Upper lobe of right lung (tissue), 1 donor: ENCODE data around the gene TRIM47. TPM values are rescaled to one million over a fixed set of nuclear protein-coding genes. Genes with fewer than 3 reads are reported as not detected.
"Not testable (repeated sequence)": the region's sequence is repeated elsewhere in the genome, so short reads cannot be mapped to it uniquely, and the experiment has no call there.

ENCODE experiments used
- ATAC-seq: fragments of 200-7000 bp; cut with Tn5 transposase; one replicate; pipeline ENCODE4 v1.9.1; 2020; ENCODE audit warnings: mild to moderate bottlenecking, moderate library complexity
- DNase-seq: peaks from one replicate; pipeline ENCODE4 v3.0.0-alpha.2; 2020
- H3K27ac ChIP-seq: fragments of 200-600 bp; one replicate; pipeline ENCODE4 v1.8.0; 2022
- H3K27me3 ChIP-seq: fragments of 200-600 bp; one replicate; pipeline ENCODE4 v1.8.0; 2022; ENCODE audit warnings: mild to moderate bottlenecking
- H3K36me3 ChIP-seq: fragments of 200-600 bp; one replicate; pipeline ENCODE4 v1.8.0; 2022
- H3K4me1 ChIP-seq: fragments of 200-600 bp; one replicate; pipeline ENCODE4 v1.8.0; 2022
- H3K4me3 ChIP-seq: fragments of 200-600 bp; one replicate; pipeline ENCODE4 v1.8.0; 2022; ENCODE audit warnings: mild to moderate bottlenecking
- H3K9me3 ChIP-seq: fragments of 200-600 bp; one replicate; pipeline ENCODE4 v1.8.0; 2022
- intact Hi-C: fragments of 100-400 bp; cut with DNase I; formaldehyde crosslinking; loops from one replicate; pipeline ENCODE4 v1.11.0; 2022
- total RNA-seq: library from RNA; stranded (reverse); fragmentation: NEBNext Ultra II Directional; extraction: Animal tissue kit (Norgen Biotek cat#: 25700); gene quantifications from one replicate; pipeline ENCODE4 v1.2.1, GENCODE V29; 2021
- TF ChIP-seq, protein P1 (sequence below): fragments of 200-600 bp; IDR thresholded peaks from one replicate; pipeline ENCODE4 v1.8.0; 2022; ENCODE audit warnings: antibody characterized with exemption
- donor health status: DM: no; HTN: yes; CAD: no; lungs with severe emphysema.

The TRIM47 gene
- total RNA-seq, 1 donor from 2014 or later = 31.0 TPM

DNA sequence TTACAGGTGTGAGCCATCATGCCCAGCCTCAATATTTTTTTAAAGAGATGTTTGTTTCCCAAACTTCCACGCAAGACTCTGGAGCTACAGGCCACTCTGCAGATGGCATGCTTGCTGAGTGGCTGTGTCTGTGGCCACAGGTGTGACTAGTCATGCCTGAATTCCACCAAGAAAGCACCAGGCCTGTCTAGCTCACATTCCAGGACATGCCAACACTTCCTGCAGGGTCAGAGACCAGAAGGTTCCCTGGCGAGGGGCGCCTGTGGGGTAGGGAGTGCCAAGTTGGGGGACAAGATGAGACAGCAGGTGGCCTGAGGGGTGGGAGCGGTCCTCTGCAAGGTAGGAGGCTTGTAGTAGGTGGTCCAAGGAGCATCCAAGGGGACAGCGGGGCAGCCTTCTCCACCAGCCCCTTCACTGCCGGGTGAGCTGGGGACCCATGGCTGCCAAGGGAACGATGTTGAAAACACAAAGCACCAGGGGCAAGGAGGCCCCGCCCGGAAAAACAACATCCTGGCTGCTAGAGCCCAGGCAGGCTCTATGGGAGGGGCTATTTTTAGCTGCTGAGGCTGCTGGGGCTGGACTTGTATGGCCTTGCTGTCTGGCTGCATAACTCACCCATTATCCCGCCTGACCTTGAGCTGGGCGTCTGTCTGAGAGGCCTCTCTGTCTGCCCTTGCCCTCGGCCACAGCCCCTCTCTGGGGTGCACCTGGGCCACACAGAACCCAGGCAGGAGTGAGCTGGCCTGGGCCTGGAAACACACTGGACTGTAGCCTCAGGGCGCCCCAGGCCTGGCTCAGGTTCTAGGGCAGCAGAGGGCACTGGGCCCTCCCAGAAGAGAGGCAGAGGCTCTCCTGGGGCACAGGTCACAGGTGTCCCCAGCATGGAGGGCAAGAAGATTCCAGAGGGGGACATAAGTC, 5.7 kb downstream of the TRIM47 start:
- H3K9me3 ChIP-seq = no peaks in the 10 kb centered on the region
- TF ChIP-seq, protein P1, sequence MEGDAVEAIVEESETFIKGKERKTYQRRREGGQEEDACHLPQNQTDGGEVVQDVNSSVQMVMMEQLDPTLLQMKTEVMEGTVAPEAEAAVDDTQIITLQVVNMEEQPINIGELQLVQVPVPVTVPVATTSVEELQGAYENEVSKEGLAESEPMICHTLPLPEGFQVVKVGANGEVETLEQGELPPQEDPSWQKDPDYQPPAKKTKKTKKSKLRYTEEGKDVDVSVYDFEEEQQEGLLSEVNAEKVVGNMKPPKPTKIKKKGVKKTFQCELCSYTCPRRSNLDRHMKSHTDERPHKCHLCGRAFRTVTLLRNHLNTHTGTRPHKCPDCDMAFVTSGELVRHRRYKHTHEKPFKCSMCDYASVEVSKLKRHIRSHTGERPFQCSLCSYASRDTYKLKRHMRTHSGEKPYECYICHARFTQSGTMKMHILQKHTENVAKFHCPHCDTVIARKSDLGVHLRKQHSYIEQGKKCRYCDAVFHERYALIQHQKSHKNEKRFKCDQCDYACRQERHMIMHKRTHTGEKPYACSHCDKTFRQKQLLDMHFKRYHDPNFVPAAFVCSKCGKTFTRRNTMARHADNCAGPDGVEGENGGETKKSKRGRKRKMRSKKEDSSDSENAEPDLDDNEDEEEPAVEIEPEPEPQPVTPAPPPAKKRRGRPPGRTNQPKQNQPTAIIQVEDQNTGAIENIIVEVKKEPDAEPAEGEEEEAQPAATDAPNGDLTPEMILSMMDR = no peak
- no peak overlapping the region for H3K4me3 ChIP-seq
- H3K4me1 ChIP-seq = peaks cover 57% of the 10 kb centered on the region
- H3K36me3 ChIP-seq = peaks cover 22% of the 10 kb centered on the region
- intact Hi-C loops = no loop called here
- DNase-seq (peak; percentile 72), ATAC-seq (peak; percentile 48)
- H3K27me3 ChIP-seq = no peaks in the 10 kb centered on the region
- peak overlapping the region; percentile 92 for H3K27ac ChIP-seq

DNA sequence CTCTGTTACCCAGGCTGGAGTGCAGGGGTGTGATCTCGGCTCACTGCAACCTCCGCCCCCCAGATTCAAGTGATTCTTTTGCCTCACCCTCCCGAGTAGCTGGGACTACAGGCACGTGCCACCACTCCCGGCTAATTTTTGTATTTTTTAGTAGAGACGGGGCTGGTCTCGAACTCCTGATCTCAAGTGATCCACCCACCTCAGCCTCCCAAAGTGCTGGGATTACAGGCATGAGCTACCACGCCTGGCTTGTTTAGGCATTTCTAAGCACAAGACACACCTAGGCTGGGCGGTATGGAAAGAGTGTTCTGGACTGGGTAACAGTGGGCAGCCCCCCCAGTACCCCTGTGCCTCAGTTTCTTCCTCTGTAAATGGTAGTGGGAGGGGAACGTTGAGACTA, 8.2 kb downstream of the TRIM47 start:
- Histone ChIP-seq H3K27ac (peak overlapping the region; percentile 87), H3K4me1 (peaks cover 39% of the 10 kb centered on the region), H3K36me3 (peaks cover 15% of the 10 kb centered on the region)
- ATAC-seq, H3K4me3 ChIP-seq, H3K27me3 ChIP-seq, DNase-seq, H3K9me3 ChIP-seq, intact Hi-C loops: not testable (repeated sequence)

DNA sequence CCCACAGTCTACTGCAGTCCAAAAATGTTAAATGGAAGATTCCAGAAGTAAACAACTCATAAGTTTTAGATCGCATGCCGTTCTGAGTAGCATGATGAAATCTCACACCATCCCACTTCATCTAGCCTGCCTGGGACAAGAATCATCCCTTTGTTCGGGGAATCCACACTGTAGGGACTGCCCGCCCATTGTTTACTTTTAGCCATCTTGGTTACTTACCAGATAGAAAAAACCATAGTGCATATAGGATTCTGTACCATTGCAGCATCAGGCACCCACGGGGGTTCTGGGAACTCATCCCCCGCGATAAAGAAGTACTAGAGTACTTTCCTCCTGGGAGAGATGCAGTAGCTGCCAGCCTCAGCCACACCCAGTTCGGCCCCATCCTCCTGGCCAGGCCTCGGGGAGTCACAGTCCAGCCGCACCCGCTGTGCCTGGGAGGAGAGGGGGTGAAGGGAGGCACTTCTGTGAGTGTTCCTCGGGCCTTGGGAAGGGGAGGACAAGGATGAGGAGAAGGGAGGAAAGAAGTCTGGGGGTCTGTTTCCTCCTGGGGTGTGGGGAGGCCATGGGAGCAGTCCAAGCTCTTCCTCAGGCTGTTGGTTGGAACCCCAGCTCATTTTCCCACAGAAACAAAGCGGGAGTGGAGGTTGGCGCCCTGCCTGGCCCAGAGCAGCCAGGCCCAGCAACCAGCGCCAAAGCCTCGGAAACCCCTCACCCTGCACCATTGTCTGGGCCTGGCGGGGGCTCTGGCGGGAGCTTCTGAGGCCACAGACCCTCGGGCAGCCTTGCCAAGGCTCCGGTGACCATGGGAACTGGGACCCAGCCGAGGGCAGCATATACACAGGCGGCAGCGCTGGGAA, 8.9 kb downstream of the TRIM47 start:
- intact Hi-C loops = no loop called here
- ATAC-seq (peak; percentile 2), DNase-seq (no peak)
- peaks cover 43% of the 10 kb centered on the region for H3K4me1 ChIP-seq
- peak overlapping the region; percentile 87 for H3K27ac ChIP-seq
- H3K27me3 ChIP-seq = no peaks in the 10 kb centered on the region
- peaks cover 8% of the 10 kb centered on the region for H3K36me3 ChIP-seq
- TF ChIP-seq, protein P1 = no peak
- peak overlapping the region; percentile 19 for H3K4me3 ChIP-seq
- H3K9me3 ChIP-seq = no peaks in the 10 kb centered on the region

DNA sequence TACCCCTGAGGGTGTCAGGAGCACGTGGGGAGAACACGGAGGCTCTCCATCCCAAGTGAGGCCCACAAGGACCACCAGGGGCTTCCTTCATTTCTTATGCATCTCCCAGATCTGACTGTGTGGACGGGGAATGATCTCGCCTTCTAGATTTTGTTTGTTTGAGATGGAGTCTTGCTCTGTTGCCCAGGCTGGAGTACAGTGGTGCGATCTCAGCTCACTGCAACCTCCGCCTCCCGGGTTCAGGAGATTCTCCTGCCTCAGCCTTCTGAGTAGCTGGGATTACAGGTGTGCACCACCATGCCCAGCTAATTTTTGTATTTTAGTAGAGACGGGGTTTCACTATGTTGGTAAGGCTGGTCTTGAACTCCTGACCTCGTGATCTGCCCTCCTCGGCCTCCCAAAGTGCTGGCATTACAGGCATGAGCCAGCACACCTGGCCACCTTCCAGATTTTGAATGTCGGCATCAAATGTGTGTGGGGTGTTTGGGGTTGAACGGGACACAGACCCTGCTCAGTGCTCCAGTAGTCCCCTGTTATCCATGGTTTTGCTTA, 9.6 kb downstream of the TRIM47 start:
- H3K4me3 ChIP-seq, H3K9me3 ChIP-seq, ATAC-seq, H3K27me3 ChIP-seq, DNase-seq, intact Hi-C loops, H3K36me3 ChIP-seq: not testable (repeated sequence)
- Histone ChIP-seq H3K27ac (peak overlapping the region; percentile 87), H3K4me1 (peaks cover 44% of the 10 kb centered on the region)

DNA sequence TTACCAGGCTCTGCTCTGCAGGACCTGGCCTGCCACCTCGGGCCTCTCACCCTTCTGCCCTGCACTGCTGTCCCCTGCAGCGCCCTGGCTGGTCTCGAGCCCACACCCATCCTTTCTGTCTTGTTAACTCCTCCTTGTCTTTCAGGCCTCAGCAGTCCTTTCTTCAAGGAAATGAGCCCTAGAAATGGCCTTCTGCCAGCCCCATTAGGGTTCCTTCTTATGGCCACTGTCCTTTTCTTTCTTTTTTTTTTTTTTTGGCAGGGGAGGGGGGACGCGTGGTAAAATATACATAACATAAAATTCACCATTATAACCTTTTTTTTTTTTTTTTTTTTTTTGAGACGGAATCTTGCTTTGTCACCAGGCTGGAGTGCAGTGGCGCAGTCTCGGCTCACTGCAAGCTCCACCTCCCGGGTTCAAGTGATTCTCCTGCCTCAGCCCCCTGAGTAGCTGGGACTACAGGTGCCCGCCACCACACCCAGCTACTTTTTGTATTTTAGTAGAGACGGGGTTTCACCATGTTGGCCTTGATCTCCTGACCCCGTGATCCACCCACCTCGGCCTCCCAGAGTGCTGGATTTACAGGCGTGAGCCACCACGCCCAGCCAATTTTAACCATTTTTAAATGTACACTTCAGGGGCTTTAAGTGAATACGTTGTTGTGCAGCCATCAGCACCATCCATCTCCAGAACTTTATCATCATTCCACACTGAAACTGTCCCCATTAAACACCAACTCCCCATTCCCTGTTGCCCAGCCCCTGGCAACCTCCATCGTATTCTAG, 12.8 kb downstream of the TRIM47 start:
- H3K27ac ChIP-seq = peak overlapping the region; percentile 88
- intact Hi-C loops = not testable (repeated sequence)

DNA sequence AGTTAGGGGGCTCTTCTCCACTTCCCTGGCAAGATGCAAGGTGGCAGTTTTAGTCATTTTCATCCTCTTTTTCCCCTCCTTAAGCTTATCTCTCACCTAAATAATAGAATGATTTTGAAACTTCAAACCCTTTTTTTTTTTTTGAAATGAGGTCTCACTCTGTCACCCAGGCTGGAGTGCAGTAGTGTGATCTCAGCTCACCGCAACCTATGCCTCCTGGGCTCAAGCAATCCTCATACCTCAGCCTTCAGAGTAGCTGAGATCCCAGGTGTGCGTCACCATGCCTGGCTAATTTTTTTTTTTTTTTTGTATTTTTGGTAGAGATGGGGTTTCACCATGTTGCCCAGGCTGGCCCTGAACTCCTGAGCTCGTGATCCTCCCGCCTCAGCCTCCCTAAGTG, 13.5 kb downstream of the TRIM47 start:
- H3K27me3 ChIP-seq, H3K36me3 ChIP-seq, H3K4me3 ChIP-seq, H3K9me3 ChIP-seq, ATAC-seq, intact Hi-C loops, DNase-seq: not testable (repeated sequence)
- peaks cover 27% of the 10 kb centered on the region for H3K4me1 ChIP-seq
- peak overlapping the region; percentile 88 for H3K27ac ChIP-seq

More for the DNA sequence above, 12.8 kb downstream of the TRIM47 start:
- ATAC-seq, H3K4me3 ChIP-seq, H3K36me3 ChIP-seq, H3K27me3 ChIP-seq, DNase-seq, H3K9me3 ChIP-seq: not testable (repeated sequence)
- H3K4me1 ChIP-seq = peaks cover 28% of the 10 kb centered on the region

DNA sequence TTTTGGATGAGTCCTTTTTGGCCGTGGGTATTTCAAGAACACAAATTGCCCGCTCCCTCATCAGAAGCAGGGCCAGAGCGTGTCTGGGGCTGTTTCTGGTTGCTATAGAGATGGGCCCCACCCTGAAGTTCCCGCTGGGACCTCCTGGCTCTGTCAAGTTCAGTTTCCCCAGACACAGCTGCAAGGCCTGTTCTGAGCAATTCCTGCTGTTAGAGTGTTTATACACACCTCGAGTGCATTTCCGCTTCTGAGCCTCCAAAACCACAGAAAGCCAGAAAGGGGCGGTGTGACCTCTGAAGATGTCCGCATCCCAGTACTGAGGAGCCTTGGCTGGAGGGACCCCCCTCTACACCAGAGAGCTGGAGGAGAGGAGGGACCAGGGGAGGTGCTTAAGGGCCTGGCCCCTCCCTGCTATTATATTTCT, 13.9 kb downstream of the TRIM47 start:
- Histone ChIP-seq H3K9me3 (no peaks in the 10 kb centered on the region), H3K4me3 (no peak overlapping the region), H3K27me3 (no peaks in the 10 kb centered on the region), H3K27ac (peak overlapping the region; percentile 88), H3K4me1 (peaks cover 23% of the 10 kb centered on the region), H3K36me3 (no peaks in the 10 kb centered on the region)
- TF ChIP-seq, protein P1 = no peak
- DNase-seq = peak; percentile 70
- ATAC-seq = peak; percentile 85
- intact Hi-C loops = no loop called here
